Hepatic stellate cell (primary cell): ENCODE measurements around the gene CDK5RAP2.

Experiments used
- DNase-seq: peaks from one replicate; pipeline ENCODE4 v3.0.0; 2011; ENCODE audit warnings: low spot score

Gene CDK5RAP2

DNA sequence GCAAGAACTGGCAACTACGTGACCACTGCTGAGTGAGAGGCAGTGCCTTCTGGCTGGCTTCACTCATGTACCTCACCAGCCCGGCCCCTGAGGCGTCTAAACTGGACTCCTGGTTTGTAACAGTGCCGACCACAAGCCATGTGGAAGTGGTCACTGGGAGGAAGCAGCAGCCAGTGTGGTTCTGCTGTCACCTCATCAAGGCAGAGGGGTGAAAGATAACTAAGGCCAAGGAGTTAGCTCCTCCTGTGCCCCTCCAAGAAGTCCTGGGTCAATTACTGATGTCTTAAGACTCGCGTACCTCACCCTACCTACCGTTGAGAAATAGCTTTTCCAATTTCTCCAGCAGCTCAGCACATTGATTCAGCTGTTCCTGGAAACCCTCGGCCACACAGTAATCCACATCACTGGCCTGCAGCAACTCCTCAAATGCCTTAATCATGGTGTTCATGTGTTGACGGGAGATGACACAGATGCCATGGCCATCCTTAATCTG, 142.9 kb downstream of the CDK5RAP2 start:
- no peak for DNase-seq

DNA sequence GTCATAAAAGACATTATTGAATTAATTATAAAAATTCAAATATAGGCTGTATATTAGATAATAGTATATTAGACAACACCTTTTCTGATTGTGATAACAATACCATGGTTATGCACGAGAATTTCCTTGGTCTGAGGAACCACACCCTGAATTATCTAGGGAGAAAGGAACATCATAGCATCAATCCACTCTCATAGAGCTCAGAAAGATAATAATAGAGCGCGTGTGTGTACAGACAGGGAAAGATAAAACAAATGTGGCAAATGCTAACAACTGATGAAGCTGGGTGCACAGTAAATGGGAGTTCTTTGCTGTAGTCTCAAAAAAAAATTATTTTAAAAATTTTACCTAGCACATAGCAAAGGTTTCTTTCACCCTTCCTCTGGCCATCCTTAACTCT, 143.5 kb downstream of the CDK5RAP2 start:
- DNase-seq = no peak

DNA sequence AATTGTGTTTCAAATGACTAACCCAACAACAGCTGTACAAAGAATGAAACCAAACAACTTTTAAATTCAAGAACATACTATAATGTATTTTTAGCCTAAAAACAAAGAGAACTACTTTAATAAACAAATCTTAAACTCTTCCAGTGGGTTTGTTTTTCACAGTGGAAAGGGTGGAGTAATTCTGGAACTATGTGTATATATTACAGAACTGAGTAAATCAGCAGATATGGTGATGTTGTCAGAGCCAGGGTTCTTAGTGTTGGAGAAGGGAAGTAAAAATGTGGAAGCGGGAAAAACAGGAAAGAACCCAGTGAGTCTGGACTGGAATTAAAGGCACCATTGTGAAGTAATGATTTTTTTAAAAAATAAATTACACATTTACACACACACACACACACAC, 144.9 kb downstream of the CDK5RAP2 start:
- DNase-seq = no peak

DNA sequence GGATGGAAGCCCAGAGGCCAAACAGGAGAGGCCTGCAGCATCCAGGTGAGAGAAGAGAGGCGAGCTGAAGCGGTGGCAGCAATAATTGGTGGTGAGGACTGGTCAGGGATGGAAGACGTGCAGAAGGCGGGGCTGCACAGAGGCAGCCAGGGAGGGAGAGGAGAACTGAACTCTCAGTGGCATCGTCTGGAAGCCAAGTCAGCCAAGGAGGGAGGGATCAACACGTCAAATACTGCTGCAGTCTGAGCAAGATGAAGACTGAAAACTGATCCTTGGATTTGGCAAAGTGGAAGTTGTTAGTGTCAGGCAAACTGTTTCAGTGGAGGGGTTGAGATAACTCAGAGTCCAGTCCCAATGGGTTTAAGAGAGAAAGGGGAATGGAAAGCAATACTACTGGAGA, 145.4 kb downstream of the CDK5RAP2 start:
- no peak for DNase-seq

DNA sequence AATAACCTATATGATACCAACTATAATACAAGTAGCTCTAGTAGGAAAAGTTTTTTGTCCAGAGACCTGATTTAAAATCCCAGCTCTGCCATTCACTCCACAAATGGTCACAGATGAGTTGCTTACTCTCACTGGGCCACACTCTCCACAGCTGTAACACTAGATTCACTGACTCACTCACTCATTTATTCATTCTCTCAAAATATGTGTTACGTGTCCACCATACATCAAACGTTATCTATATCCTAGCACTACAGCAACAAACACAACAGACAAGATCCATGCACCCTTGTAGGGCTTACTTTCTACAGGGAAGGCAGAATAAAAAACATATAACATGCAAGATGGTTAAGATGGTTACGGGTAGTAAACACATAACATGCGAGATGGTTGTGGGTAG, 146.3 kb downstream of the CDK5RAP2 start:
- DNase-seq = no peak

DNA sequence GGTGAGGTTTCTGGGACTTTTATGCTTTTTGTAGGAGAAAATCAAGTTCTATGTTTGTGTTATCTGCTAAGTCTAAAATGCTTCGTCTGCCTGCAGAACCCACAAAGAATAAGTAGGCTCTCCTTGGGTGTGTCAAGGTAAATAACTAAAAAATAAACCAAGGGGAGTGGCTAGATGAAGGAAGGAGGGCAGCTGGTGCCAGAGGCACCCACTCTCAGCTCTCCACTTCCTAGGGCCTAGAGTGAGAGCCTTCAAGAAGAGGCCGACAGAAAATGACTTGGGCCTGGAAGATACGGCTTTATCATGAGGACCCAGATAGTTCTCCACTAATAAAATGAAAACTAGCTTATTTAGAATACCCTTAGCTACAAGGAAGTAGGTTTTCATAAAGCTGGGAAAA, 147.4 kb downstream of the CDK5RAP2 start:
- DNase-seq = no peak

DNA sequence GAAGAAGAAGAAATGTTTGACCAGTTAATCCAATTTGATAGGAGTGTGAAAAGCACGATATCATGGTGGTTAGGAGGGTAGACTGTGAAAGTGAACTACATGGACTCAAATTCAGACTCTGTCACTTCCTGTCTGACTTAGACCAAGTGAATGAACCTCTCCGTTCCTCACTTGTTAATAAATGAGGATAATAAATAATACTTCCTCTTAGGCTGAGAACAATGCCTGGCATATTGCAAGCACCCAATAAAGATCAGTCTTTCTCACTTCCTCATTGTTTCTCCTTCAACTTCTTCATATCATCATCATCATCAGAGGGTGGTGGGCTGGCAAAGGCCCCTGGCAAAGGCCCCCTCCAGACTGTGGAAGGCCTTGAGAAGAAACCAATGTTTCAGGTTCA, 148.7 kb downstream of the CDK5RAP2 start:
- DNase-seq = no peak

DNA sequence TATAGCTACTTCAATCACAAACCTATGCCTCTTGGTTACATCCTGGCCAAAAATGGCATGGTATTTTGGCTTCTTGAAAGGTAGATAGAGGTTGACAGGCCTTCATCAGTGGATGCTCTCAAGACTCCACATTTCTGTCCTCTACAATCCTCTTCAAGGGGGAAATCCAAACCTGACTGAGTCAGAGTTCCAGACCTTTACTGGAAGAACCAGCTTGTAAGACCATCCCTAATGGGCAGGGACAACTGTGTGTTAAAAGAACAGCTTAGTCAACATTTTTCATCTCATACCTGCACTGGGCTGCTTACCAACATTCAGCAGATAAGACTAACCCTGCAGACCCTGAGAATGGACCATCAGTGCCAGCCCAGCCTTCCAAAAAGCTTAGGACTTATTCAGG, 155.7 kb downstream of the CDK5RAP2 start:
- no peak for DNase-seq

DNA sequence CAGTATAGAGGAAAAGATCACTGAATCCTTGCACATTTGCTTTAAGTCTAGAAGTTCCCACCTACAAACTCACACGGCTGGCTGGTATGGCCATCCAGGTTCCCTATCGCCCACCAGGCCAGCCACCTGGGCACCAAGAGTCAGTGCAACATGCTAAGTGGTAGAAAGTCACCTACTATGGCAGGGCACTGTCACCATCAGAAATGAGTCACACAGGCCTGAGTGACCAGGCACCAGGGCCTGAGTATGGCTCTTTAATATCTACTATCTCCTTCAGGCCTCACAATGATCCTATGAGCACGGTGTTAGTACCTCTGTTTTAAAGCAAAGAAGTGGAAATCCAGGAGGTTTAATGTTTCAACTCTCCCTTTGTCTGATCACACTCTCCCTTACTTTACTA, 156.2 kb downstream of the CDK5RAP2 start:
- no peak for DNase-seq

DNA sequence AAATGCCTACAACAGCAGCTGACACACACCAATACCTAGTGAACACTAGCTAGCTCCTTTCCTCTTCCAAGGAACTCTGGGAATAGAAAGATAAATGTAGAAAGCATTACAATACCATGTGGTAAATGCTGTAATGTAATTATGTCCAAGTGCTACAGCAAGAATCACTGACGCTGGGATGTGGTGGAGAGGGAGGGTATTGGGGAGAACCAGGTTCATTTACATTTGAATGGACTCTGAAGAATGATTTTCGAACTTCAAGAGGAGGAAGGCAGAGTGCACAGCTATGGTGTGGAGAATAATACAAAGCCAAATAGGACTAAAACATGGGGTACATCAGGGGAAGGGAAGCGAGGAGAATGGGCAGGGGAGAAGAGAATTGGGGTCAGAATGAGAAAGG, 158.0 kb downstream of the CDK5RAP2 start:
- no peak for DNase-seq

DNA sequence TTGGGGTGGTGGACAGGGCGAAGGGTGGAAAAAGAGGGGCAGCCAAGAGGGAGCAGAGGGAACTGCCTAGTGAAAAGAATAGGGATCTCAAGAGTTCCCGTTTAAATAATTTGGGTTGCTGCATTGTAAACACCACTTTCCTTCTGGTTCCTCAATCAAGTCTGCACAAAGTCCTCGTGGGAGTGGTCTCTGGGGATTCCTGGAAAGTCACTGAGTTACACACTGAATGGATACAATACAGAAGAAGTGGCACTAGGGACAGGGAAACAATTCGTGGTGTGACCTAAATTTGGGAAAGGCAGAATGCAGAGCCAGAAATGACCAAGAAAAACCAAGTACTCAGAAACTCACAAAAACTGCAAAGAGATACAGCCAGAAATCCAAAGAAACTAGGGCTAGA, 161.7 kb downstream of the CDK5RAP2 start:
- no peak for DNase-seq

DNA sequence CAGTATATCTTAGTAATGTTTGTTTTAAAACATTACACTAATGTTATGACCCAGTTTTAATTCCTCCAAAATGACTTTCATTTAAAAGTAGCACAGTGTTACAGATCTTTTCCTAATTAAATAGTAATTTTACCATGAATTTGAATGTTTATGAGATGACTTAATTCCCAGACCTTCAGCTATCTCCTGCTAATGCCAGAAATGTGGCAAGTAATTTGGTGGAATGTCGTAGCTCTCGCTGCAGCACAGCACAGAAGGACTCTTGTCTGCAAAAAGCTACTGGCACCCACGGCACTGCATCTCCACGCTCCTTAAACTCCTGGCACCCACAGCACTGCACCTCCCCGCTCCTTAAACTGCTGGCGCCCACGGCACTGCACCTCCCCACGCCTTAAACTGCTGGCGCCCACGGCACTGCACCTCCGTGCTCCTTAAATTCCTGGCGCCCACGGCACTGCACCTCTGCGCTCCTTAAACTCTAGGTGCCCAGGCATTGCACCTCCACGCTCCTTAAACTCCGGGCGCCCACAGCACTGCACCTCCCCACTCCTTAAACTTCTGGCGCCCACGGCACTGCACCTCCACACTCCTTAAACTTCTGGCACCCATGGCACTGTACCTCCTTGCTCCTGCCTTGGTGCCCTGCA, 163.1 kb downstream of the CDK5RAP2 start:
- no peak for DNase-seq

DNA sequence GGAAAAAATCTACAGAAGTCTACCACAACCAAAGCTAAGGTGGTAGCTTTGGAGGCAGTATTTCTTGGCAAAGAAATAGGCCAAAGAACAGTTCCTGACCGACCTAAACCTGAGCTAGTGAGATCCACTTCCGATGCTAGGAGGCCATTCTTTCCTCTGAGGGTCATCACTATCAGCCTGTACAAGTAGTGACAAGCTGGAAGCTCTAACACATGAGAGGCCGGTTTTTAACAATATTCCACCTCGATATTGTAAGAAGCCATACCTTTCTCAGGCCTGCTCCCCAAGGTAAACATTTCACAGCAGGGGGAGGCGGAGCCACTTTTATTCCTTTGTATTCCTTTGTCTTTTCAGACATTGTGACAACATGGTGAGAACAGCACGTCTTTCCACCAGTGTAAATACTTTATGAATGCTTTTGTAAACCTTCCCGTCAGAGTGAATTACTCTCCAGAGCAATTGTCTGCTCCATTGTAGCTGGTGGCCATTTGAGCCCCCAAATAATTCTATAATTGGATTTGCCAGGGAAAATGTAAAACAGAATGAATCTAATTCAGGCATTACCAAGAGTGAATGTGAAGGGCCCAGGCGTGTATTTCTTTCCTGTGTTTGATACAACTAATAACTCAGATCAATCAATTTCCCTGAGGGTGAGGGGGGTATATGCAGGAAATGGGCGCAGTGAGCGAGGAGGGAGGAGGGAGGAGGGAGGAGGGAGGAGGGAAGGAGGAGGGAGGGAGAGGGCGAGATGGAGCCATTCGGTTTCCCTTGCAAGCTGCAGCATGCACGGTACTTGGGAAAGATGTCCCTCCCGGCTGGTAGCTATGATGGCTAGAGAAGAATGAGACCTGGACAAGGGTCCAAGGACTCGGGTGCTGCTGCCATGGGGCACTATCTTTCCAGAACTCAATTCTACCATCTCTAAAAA, 166.6 kb downstream of the CDK5RAP2 start:
- DNase-seq = no peak

DNA sequence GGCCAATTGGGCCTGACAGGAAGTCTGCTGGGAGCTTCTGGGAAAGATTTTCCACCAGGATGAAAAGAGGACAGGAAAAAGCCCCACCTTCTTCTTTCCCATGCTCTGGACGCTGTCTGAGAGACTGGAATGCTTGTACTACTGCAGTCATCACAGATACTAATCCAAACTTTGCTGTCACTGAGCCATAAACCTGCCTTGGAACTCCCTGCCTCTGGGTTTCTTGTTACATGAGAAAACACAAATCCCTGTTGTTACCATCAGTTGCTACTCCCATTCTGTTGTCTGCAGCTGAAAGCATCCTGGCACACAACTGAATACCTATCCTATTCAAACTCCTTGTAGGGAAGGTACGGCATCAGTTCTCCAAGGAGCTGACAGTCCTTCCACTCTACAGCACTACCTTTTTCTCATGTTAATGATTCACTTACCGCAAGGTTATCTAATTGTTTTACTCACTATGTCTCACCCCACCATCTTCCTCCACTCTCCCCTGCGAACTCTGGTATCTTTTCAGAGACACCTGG, 167.5 kb downstream of the CDK5RAP2 start:
- DNase-seq = peak; percentile 26

DNA sequence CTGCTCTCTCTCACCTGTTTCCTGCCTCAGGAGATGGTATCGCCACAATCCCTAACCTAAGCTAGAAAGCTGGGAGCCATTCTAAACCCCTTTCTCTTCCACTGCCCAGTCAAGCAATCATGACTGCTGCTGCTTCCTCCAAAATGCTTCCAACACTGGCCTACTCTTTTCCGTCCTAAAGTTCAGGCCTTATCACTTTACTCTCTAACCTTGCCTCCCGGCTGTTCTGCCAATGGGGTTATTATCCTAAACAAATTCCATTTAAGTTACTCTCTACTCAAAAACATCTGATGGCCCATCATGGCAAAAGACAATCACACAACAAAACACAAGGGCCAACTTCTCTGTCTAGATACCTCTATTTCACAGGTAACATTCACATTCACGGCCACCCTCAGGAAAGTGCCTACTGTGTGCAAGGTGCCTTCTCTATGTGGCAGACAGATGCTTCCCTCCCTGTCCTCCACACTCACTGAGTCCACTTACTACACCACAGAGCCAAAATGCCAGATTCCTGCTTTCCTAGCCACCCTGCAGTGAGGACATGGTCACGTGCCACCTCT, 168.0 kb downstream of the CDK5RAP2 start:
- DNase-seq = no peak

DNA sequence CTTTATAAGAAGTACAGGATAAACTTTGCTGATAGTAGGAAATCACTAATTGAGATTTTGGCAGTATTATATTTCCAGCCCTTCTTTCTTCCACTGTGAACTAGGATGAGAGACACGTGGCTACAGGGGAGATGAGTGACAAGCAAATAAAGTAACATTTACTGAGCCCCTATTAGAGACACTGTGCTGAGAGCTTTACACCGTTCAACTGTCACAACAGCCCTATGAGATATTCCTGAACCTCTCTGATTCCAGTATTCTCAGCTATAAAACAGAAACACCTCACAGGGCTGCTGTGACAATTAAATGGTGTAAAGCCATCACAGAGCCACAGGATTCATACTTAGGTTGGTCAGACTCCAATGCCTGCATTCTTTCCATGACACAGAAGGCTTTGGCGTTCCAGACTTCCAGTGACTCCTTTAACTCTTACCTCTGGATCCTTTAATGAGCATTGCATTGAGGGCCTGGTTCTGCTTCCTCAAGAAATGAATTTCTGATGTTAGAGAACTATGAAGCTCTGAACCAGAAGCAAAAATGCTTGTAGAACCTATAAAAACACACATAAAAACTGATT, 169.0 kb downstream of the CDK5RAP2 start:
- no peak for DNase-seq

DNA sequence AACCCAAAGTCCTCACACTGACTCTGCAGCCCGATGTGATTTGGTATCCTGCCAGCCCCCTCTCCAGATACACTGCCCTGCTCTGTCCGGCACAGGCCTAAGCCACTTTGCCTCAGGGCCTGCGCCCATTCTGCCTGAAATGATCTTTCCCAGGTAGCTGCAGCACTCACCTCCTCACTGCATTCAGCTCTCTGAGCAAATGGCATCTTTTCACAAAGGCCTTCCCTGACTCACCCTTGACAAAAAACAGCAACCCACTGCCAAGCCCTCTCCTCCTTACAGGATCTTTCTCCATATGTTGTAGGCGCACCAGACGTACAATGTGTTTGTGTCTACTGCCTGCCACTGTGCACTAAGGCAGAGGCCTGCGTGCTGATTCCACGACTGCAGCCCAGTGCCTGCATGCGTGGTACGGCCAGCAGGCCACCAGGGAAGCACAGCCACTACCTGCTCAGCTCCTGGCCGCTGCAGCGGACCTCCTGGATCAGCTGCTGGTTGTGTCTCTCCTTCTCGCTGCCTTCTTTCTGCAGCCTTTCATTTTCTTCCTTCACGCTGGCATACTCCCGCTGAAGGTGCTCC, 171.2 kb downstream of the CDK5RAP2 start:
- DNase-seq = no peak

DNA sequence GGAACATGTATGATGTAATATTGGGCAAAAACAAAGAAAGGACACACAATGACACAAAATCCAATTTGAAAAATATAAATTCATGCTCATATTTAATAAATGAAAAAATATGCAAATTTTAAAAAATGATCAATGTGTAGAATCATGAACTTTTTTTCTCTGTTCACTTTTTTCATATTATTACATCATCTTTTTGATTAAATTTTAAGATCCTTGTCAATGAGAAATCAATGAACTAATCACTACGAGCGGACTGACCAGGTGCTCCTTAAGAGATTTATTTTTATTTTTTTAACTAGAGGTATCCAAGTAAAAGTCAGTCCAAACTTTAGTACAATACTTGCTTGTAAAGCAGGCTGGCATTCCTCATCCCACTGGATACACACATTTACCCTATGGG, 174.1 kb downstream of the CDK5RAP2 start:
- DNase-seq = no peak

DNA sequence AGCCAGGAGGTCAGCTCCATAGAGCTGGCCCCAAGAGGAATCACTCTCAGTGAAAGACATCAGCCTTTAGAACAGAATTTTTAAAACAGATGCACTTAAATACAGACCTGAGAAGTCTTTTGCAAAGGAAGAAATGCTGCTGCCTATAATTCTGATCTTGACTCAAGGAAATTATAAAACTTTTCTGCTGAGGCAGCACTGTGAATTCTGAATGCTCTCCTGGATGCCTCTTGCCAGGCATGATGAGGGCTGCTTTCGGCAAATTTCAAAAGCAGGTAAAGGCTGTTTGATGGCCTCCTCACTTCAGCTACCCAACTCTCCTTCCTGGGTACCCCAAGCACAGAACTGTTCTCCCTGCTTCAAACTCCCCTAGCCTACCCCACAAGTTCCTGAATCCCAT, 174.8 kb downstream of the CDK5RAP2 start:
- no peak for DNase-seq

DNA sequence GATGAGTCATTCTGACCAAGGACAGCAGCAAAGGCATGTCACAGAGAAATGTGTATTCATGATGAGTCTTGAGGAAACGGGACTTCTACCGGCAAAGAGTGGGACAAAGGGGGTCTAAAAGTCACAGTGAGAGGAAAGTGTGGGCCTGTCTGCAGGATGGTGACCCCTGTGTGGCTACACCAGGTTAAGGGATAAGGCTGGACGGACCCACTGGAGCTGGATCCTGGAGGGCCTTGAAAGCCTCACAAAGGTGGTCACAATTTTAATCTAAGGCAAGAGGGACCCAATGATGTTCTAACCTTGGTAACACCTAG, 176.5 kb downstream of the CDK5RAP2 start:
- DNase-seq = no peak

DNA sequence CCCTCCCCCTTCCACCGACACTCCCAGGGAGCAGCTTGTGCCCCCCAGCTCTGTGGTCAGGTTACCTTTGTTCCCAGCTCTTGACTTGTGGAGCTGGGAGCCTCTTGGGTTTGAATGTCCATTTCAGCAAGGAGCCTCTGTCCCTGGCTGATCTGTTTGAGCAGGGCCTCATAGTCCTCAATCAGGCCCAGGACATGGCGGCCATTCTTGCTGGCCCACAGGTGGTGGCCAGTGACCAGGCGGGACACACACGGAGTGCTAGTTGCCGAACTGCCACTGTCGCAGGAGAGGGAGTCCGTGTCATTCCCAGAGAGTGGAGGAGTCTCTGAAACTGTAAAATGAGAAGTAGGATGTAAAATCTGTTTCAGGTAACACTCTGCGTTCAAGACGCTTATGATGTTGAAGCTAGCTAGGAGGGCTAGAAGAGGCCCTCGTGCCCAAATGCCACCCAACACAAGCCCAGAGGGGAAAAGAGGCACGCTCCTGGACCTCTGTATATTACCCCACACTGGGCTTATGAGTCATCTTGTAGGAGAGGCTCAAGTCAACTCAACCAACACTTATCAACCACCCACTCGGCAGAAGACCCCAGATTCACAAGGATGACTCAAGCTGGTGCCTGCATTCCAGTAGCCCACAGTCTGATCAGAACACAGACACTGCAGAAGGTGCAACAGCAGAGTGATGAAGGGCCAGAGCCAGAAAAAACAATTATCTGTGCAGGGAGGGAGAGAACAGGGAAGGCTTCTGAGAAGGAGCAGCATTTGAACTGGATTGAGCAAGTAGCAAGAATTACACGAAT, 177.0 kb downstream of the CDK5RAP2 start:
- peak; percentile 80 for DNase-seq
